ENCODE results near the gene LMX1A.

LMX1A gene

DNA sequence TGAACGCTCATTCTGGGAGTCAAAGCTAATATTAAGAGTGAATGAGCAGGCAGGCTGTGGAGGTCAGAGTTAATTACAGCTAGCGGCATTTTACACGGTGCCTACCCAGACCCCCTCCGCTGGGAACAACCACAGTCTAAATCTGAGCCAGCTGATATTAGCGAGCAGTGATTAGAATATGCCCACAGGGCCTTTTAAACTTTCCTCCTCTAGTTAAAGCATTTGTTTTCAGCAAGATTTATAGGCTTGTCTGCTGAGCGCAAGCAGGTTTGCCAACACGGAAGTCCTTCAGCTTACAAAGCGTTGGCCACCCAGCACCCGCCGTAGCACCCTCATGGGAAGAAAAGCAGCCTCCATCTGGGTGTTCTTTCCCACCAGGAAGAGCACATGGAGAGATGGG lies 72.1 kb downstream of the LMX1A start:
- no peak overlapping the region for H3K4me3 ChIP-seq (ENCODE audit: low read depth, low read length)
- in situ Hi-C loops (cut with HindIII; ENCODE audit: low sequenced_read_pairs) = loop anchor here (5.0 kb wide), 1 partner anchor 37 kb away; no protein-coding TSS in a partner anchor
- no peak for TF ChIP-seq CTCF (IDR thresholded peaks at IDR 0.05; ENCODE audit: low read depth, low read length, missing control alignments)
- no peak for DNase-seq (ENCODE audit: low read depth)

DNA sequence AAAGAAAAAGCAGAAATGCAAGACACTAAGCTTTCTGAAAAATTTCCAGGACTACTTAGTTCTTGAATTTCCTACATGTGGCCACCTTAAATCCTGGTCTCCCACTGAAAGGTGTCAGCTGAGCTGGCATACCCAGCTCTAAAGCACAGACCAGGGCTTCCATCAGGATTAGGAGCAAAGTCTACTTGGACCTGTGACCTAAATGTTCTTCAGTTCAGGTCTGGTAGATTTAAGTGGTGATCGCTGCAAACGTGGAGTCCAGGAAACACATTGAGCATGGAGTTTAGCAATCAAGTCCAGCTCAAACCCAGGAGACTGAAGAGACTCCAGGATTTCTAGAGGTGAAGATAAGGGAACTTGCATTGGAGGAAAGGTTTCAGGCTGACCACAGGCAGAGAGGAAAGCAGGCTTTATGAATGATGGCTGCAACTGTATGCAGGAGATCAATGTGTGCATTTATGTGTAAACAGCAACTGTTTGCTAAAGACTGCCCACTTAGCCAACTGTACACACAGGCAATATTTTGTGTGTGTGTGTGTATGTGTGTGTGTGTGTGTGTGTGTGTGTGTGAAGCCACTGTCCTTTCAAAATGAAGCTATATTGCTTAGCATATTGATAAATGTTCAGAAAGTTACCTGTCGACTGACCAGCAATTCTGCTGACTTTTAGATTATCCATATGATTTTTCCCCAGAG lies 75.2 kb downstream of the LMX1A start:
- no peak for DNase-seq (ENCODE audit: low read depth)
- no peak overlapping the region for H3K4me3 ChIP-seq (ENCODE audit: low read depth, low read length)
- in situ Hi-C loops (cut with HindIII; ENCODE audit: low sequenced_read_pairs) = loop anchor here (5.0 kb wide), 1 partner anchor 34 kb away; no protein-coding TSS in a partner anchor
- no peak for TF ChIP-seq CTCF (IDR thresholded peaks at IDR 0.05; ENCODE audit: low read depth, low read length, missing control alignments)

GRCh38 chr1:165279882-165280281 lies 76.6 kb downstream of the LMX1A start:
- in situ Hi-C loops (cut with HindIII; ENCODE audit: low sequenced_read_pairs) = loop anchor here (5.0 kb wide), 1 partner anchor 33 kb away; no protein-coding TSS in a partner anchor

GRCh38 chr1:165276314-165276713 lies 80.2 kb downstream of the LMX1A start:
- no peak for TF ChIP-seq CTCF (IDR thresholded peaks at IDR 0.05; ENCODE audit: low read depth, low read length, missing control alignments)
- in situ Hi-C loops (cut with HindIII; ENCODE audit: low sequenced_read_pairs) = no loop called here
- no peak for DNase-seq (ENCODE audit: low read depth)
- no peak overlapping the region for H3K4me3 ChIP-seq (ENCODE audit: low read depth, low read length)

More at GRCh38 chr1:165279882-165280281, 76.6 kb downstream of the LMX1A start:
- no peak for DNase-seq (ENCODE audit: low read depth)
- TF ChIP-seq CTCF (IDR thresholded peaks at IDR 0.05; ENCODE audit: low read depth, low read length, missing control alignments) = no peak
- no peak overlapping the region for H3K4me3 ChIP-seq (ENCODE audit: low read depth, low read length)

- no peak for DNase-seq (ENCODE audit: low read depth)
- no peak for TF ChIP-seq CTCF (IDR thresholded peaks at IDR 0.05; ENCODE audit: low read depth, low read length, missing control alignments)
- in situ Hi-C loops (cut with HindIII; ENCODE audit: low sequenced_read_pairs) = no loop called here
- no peak overlapping the region for H3K4me3 ChIP-seq (ENCODE audit: low read depth, low read length)
Measured at GRCh38 chr1:165265196-165265838, 91.2 kb downstream of the LMX1A start.

DNA sequence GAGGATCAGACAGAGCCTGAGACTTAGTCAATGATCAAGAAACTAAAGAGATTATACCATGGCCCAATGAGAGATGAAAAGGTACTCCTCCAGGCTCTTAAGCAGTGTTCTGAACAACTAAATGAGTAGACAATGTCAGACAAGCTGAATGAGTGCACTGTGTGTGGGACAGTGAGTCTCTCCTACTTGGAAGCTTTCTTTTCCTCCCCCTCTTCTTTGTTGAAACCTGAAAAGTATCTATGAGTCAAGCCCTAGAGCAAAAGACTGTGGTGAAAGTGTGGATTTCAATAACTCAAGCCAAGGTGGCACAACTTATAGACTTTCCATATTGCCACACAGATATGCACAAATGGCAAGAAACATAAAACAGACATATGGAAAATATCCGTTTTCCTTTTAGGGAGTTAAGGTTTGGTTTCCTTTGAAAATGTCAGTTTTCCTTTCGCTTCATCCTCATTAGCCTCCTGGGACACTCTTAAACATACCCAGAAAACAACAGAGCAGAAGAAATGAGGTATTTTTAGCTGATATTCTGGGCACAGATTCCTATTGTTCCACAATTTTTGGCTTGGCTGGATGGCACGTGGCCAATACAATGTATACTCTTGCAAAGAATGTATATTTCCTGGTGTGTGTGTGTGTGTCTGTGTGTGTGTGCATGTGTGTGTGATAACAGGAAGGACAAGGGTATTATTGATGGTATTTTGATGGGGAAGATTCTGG lies 96.6 kb downstream of the LMX1A start:
- TF ChIP-seq CTCF (IDR thresholded peaks at IDR 0.05; ENCODE audit: low read depth, low read length, missing control alignments) = no peak
- in situ Hi-C loops (cut with HindIII; ENCODE audit: low sequenced_read_pairs) = no loop called here

More for the DNA sequence above, 96.6 kb downstream of the LMX1A start:
- no peak for DNase-seq (ENCODE audit: low read depth)
- no peak overlapping the region for H3K4me3 ChIP-seq (ENCODE audit: low read depth, low read length)
